Activated T-cell treated with anti-CD3 and anti-CD28 coated beads, Interleukin-2, amount 50 U/mL, for 72 hours (primary cell): ENCODE measurements around the gene SUPT20H. TPM values are rescaled to one million over a fixed set of nuclear protein-coding genes. Genes with fewer than 3 reads are reported as not detected.

Source experiments
- ATAC-seq, 2 donors: fragments of 150-1000 bp; cut with Tn5 transposase; replicated peaks in 1 of 2; 2 replicates each; pipeline ENCODE4 v1.10.0; 2021; ENCODE audit warnings: moderate library complexity in 2 of 2, mild to moderate bottlenecking in 1 of 2
- DNase-seq, 2 donors: peaks; one replicate each; pipeline ENCODE4 v3.0.0; 2021 to 2022; ENCODE audit warnings: mixed read lengths in 1 of 2
- H3K27ac Mint-ChIP-seq: one replicate; pipeline ENCODE4 v1.8.0; 2022; ENCODE audit warnings: mild to moderate bottlenecking, moderate library complexity, mixed read lengths
- H3K27me3 Mint-ChIP-seq: one replicate; pipeline ENCODE4 v1.8.0; 2022; ENCODE audit warnings: low read depth, mixed read lengths
- H3K36me3 Mint-ChIP-seq, 2 donors: one replicate each; pipeline ENCODE4 v1.8.0; 2022; ENCODE audit warnings: mixed read lengths in 2 of 2, mild to moderate bottlenecking in 1 of 2; ENCODE audit not compliant: insufficient read depth in 2 of 2
- H3K4me1 Mint-ChIP-seq: one replicate; pipeline ENCODE4 v1.8.0; 2022; ENCODE audit warnings: low read depth, mixed read lengths
- H3K4me3 Mint-ChIP-seq, 2 donors: one replicate each; pipeline ENCODE4 v1.8.0; 2022; ENCODE audit warnings: mild to moderate bottlenecking in 2 of 2, mixed read lengths in 2 of 2, moderate library complexity in 2 of 2
- H3K9me3 Mint-ChIP-seq, 2 donors: one replicate each; pipeline ENCODE4 v1.8.0; 2022; ENCODE audit warnings: mixed read lengths in 2 of 2
- total RNA-seq, 2 donors: library from RNA; stranded (reverse); gene quantifications; one replicate each; pipeline ENCODE4 v1.2.3, GENCODE V29; 2022

The SUPT20H gene
- 10 to 100 TPM; 76.6 to 89.6 TPM for total RNA-seq

GRCh38 chr13:37058910-37059847 lies at the start of gene SUPT20H:
Gene SUPT20H, minus strand, starts transcription at chr13:37059688. Its CDS starts 8,198 bp downstream, at chr13:37051490.
- no peaks in the 10 kb centered on the region for H3K9me3 Mint-ChIP-seq
- H3K27me3 Mint-ChIP-seq: no peaks in the 10 kb centered on the region
- peaks cover 18% of the 10 kb centered on the region for H3K4me1 Mint-ChIP-seq
- H3K4me3 Mint-ChIP-seq: peak within 1 kb of the TSS; percentile 95 to 99
- peak within 1 kb of the TSS; percentile 99 for H3K27ac Mint-ChIP-seq
- peaks cover 8 to 11% of the 10 kb centered on the region in 2 donors for H3K36me3 Mint-ChIP-seq
- ATAC-seq: peak; percentile 98
- DNase-seq: peak; percentile 93 to 94

GRCh38 chr13:37109051-37109678 lies 49.7 kb upstream of the SUPT20H start:
- Mint-ChIP-seq H3K9me3 (no peaks in the 10 kb centered on the region), H3K4me3 (no peak overlapping the region), H3K27ac (no peak overlapping the region), H3K27me3 (peaks cover 7% of the 10 kb centered on the region), H3K4me1 (no peaks in the 10 kb centered on the region), H3K36me3 (no peaks in the 10 kb centered on the region)
- ATAC-seq: no peak
- no peak for DNase-seq

DNA sequence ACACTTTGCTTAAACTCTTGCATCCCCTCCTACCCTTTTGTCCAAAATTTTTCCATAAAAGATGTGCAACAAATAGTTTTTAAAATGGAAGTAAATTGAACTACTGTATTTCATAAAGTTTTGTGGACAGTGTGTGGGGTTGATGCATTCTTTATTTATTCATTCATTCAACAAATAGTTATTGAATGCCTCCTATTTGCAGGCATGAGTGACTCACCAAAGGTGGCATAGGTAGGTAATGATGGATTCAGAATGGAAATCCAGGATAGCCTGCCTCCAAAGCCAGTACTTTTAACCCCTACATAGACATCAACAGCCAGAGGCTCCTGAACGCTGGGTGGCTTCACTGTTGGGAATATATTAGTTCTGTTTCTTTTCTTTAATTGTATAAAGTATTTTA lies 48.4 kb upstream of the SUPT20H start:
- peaks cover 7% of the 10 kb centered on the region for H3K27me3 Mint-ChIP-seq
- DNase-seq: no peak
- no peak overlapping the region for H3K27ac Mint-ChIP-seq
- no peak for ATAC-seq
- H3K4me3 Mint-ChIP-seq: no peak overlapping the region
- H3K9me3 Mint-ChIP-seq: no peaks in the 10 kb centered on the region
- no peaks in the 10 kb centered on the region for H3K36me3 Mint-ChIP-seq
- H3K4me1 Mint-ChIP-seq: no peaks in the 10 kb centered on the region

- Mint-ChIP-seq H3K27me3 (peaks cover 12% of the 10 kb centered on the region), H3K4me3 (no peak overlapping the region), H3K27ac (no peak overlapping the region), H3K36me3 (no peaks in the 10 kb centered on the region), H3K9me3 (no peaks in the 10 kb centered on the region), H3K4me1 (no peaks in the 10 kb centered on the region)
- ATAC-seq (no peak), DNase-seq (no peak)
Measured at GRCh38 chr13:37107456-37107855, 48.0 kb upstream of the SUPT20H start.

- no peak for DNase-seq
- ATAC-seq: no peak
- Mint-ChIP-seq H3K9me3 (no peaks in the 10 kb centered on the region), H3K36me3 (no peaks in the 10 kb centered on the region), H3K4me3 (no peak overlapping the region), H3K27me3 (peaks cover 12% of the 10 kb centered on the region), H3K27ac (no peak overlapping the region), H3K4me1 (no peaks in the 10 kb centered on the region)
Measured at GRCh38 chr13:37106642-37107041, 47.2 kb upstream of the SUPT20H start.

DNA sequence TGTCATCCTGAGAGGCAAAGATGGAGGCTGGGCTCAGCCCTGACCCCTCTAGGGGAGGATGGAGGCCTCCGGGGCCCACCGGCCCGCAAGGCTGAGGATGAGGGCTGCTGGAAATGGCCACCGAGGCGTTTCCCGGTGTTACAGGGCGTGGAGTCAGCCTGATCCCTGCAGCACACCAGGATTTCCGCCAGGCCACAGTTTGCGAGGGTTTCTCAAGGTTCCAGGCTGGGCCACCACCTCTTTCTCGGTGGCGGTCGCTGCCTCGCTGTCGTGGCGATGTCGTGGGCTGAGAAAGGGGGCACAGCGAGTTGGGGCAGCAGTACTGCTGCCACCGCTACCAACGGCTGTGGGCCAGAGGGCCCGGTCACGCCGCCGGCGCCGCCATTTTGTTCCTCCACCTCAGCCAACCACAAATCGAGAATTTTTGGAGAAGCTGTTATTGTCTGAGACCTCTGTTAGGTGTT lies 45.8 kb upstream of the SUPT20H start, which contains the start of gene CSNK1A1L:
Gene CSNK1A1L (minus strand): TSS at position 414 of the 464 bp plus-strand sequence. CDS start 408 bp downstream, at position 6.
- H3K36me3 Mint-ChIP-seq: no peaks in the 10 kb centered on the region

DNA sequence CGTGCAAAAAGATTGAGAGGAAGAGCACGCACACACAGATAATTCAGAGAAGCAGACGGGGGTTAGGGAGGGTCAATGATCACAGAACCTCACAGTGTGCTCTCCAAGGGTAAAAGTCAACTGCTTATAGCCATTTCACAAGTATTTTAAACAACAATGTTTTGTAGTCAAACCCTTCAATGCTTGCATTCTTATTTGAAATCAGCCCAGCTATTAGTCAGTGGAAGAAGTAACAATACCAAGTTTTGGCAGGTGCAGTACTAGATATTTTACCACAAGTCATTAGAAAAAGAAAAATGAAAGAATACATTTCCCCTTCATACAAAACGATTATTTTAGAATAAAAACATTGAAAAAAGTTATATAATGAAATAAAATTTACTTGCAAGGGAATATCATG lies 43.4 kb upstream of the SUPT20H start:
- Mint-ChIP-seq H3K27ac (no peak overlapping the region), H3K27me3 (peaks cover 22% of the 10 kb centered on the region), H3K4me3 (no peak overlapping the region), H3K36me3 (no peaks in the 10 kb centered on the region), H3K4me1 (no peaks in the 10 kb centered on the region), H3K9me3 (no peaks in the 10 kb centered on the region)
- DNase-seq (no peak), ATAC-seq (no peak)

More for the DNA sequence above, 45.8 kb upstream of the SUPT20H start, which contains the start of gene CSNK1A1L:
- ATAC-seq (no peak), DNase-seq (no peak)
- Mint-ChIP-seq H3K4me3 (no peak within 1 kb of the TSS), H3K4me1 (no peaks in the 10 kb centered on the region), H3K27me3 (peaks cover 12% of the 10 kb centered on the region), H3K27ac (peak within 1 kb of the TSS; percentile 50), H3K9me3 (no peaks in the 10 kb centered on the region)

DNA sequence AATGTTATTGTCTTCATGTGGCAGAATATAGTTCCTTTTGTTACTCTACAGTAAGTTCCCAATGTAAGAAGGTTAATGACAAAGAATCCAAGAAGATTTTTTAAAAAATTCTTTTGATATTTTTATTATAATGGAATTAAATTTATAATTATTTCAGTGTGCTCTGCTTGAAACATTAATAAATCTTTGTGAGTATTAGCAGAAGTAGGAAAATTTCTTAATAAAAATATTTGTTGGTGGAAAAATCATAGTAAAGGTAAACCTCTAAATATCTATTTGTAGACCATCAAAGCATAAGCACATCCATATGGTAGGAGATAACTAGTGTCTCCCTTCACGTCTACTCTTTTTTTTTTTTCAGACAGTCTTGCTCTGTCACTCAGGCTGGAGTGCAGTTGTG lies 41.7 kb upstream of the SUPT20H start:
- no peak overlapping the region for H3K4me3 Mint-ChIP-seq
- H3K36me3 Mint-ChIP-seq: no peaks in the 10 kb centered on the region
- H3K4me1 Mint-ChIP-seq: no peaks in the 10 kb centered on the region
- H3K27me3 Mint-ChIP-seq: peaks cover 16% of the 10 kb centered on the region
- DNase-seq (no peak), ATAC-seq (no peak)
- H3K9me3 Mint-ChIP-seq: no peaks in the 10 kb centered on the region
- H3K27ac Mint-ChIP-seq: no peak overlapping the region

- Mint-ChIP-seq H3K36me3 (no peaks in the 10 kb centered on the region), H3K4me1 (no peaks in the 10 kb centered on the region), H3K27me3 (peaks cover 16% of the 10 kb centered on the region), H3K4me3 (no peak overlapping the region), H3K9me3 (no peaks in the 10 kb centered on the region), H3K27ac (no peak overlapping the region)
- ATAC-seq (no peak), DNase-seq (no peak)
Measured at GRCh38 chr13:37100731-37101130, 41.2 kb upstream of the SUPT20H start.

GRCh38 chr13:37097076-37097475 lies 37.6 kb upstream of the SUPT20H start:
- ATAC-seq (no peak), DNase-seq (no peak)
- Mint-ChIP-seq H3K9me3 (no peaks in the 10 kb centered on the region), H3K27me3 (peaks cover 19% of the 10 kb centered on the region), H3K27ac (no peak overlapping the region), H3K4me1 (no peaks in the 10 kb centered on the region), H3K36me3 (no peaks in the 10 kb centered on the region), H3K4me3 (no peak overlapping the region)

- Mint-ChIP-seq H3K27ac (no peak overlapping the region), H3K4me3 (no peak overlapping the region), H3K4me1 (no peaks in the 10 kb centered on the region), H3K27me3 (peaks cover 19% of the 10 kb centered on the region), H3K36me3 (no peaks in the 10 kb centered on the region), H3K9me3 (no peaks in the 10 kb centered on the region)
- DNase-seq: no peak
- ATAC-seq: no peak
Measured at GRCh38 chr13:37094840-37095239, 35.4 kb upstream of the SUPT20H start.

GRCh38 chr13:37094099-37094498 lies 34.6 kb upstream of the SUPT20H start:
- Mint-ChIP-seq H3K9me3 (no peaks in the 10 kb centered on the region), H3K36me3 (no peaks in the 10 kb centered on the region), H3K4me3 (no peak overlapping the region), H3K27ac (no peak overlapping the region), H3K4me1 (no peaks in the 10 kb centered on the region), H3K27me3 (peaks cover 19% of the 10 kb centered on the region)
- no peak for ATAC-seq
- no peak for DNase-seq

DNA sequence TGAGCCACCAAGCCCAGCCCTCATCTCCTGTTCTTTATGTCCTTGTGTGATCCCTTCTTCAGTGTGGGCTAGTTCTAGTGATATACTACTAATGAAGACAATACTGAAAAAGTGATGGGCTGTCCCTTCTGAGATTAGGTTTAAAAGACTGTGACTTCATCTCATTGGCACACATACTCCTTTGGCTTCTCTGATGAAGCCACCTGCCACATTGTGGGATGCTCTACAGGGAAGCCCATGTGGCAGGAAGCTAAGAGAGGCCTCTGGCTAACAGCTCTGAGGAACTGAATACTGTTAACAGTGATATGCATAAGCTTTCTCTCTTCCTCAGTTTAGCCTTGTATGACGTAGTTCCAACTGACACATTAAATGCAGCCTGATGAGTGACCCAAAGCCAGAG lies 32.3 kb upstream of the SUPT20H start:
- Mint-ChIP-seq H3K4me1 (no peaks in the 10 kb centered on the region), H3K36me3 (no peaks in the 10 kb centered on the region), H3K27me3 (peaks cover 16% of the 10 kb centered on the region), H3K4me3 (no peak overlapping the region), H3K27ac (no peak overlapping the region), H3K9me3 (no peaks in the 10 kb centered on the region)
- ATAC-seq (no peak), DNase-seq (no peak)
